SK-N-MC (cell line): ENCODE data around the gene TRIML1.

Source experiments
- EZH2 ChIP-seq: fragments of 200-600 bp; sonication (generic); IDR thresholded peaks from one replicate; pipeline ENCODE4 v1.6.1; 2017; ENCODE audit warnings: antibody characterized with exemption
- FOXP2 ChIP-seq: optimal IDR thresholded peaks from 2 replicates; pipeline ENCODE3; 2011; ENCODE audit warnings: mild to moderate bottlenecking, moderate library complexity; ENCODE audit not compliant: insufficient read depth; ENCODE audit errors: extremely low read length, control extremely low read depth
- POLR2AphosphoS5 ChIP-seq: IDR thresholded peaks from 2 replicates; pipeline ENCODE4 v1.6.1; 2012; ENCODE audit warnings: mild to moderate bottlenecking, low read depth, low read length, borderline replicate concordance

DNA sequence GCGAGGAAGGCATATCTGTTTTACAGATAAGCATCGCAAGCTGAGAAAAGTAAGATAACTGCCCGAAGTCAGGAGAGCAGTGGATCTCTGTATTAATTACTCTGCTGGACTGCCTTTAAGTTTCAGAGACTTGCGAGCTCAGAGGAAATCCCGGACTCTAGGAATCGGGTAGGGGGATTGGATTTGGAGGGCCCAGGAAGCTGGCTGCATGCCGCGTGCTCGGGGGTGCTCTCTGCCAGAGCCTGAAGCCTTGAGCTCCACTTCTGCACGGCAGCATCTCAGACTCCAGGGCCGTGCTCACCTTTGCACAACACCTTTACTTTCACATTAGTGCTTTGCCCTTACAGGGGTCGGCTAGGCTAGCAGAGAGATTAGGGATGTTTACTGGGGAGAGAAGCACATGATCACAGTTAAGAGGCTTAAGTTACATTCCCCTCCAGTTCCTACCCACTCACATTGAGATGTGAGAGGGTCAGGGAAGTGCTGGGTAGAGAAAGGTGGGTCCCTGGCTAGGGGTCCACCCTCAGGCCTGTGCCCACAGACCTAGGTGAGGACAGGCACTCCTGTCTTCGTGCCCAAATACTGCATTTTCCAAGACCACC is 57.0 kb downstream of the TRIML1 start:
- TF ChIP-seq EZH2: no peak
- TF ChIP-seq POLR2AphosphoS5: no peak
- no peak for TF ChIP-seq FOXP2
